Tibial artery (tissue), 4 donors: ENCODE measurements around the gene SLC2A14.
"Not testable (repeated sequence)": the region's sequence is repeated elsewhere in the genome, so short reads cannot be mapped to it uniquely, and the experiment has no call there.

ENCODE experiments used
- DNase-seq, 2 donors: peaks; one replicate each; pipeline ENCODE4 v3.0.0-alpha.2; 2019
- H3K27ac ChIP-seq, 2 donors: fragments of 200-600 bp; sonication (generic) in 1 of 2; 1 replicate in 1 of 2; 2 replicates in 1 of 2; pipeline ENCODE4 v1.5.1; 2018 to 2019; ENCODE audit warnings: mild to moderate bottlenecking in 1 of 2
- H3K27me3 ChIP-seq, 2 donors: fragments of 200-600 bp; sonication (generic) in 1 of 2; one replicate each; pipeline versions ENCODE4 v1.5.1 to v1.6.0; 2016 to 2019
- H3K36me3 ChIP-seq, 3 donors: fragments of 200-600 bp; sonication (generic) in 2 of 3; one replicate each; pipeline ENCODE4 v1.5.1; 2016 to 2019; ENCODE audit warnings: mild to moderate bottlenecking in 2 of 3
- H3K4me1 ChIP-seq, 4 donors: fragments of 200-600 bp; sonication (generic) in 2 of 4; 1 replicate in 3 of 4; 2 replicates in 1 of 4; pipeline ENCODE4 v1.5.1; 2016 to 2019
- H3K4me3 ChIP-seq, 2 donors: fragments of 200-600 bp; sonication (generic) in 1 of 2; 1 replicate in 1 of 2; 2 replicates in 1 of 2; pipeline ENCODE4 v1.5.1; 2018 to 2019; ENCODE audit warnings: mild to moderate bottlenecking in 2 of 2
- H3K9me3 ChIP-seq, 3 donors: fragments of 200-600 bp; sonication (generic) in 1 of 3; one replicate each; pipeline ENCODE4 v1.5.1; 2016 to 2019
- CTCF ChIP-seq, 2 experiments: fragments of 200-600 bp in 1 of 2; fragments of 450-650 bp in 1 of 2; IDR thresholded peaks; one replicate each; pipeline ENCODE4 v1.5.1; 2017 to 2019; ENCODE audit warnings: antibody characterized with exemption in 2 of 2, mild to moderate bottlenecking in 1 of 2, moderate library complexity in 1 of 2
- intact Hi-C: fragments of 100-400 bp; cut with DNase I; formaldehyde crosslinking; loops from one replicate; pipeline ENCODE4 v1.15.0; 2023; ENCODE audit warnings: low total_unique reads

Gene SLC2A14

GRCh38 chr12:7892186-7892980, 19.7 kb upstream of the SLC2A14 start:
- H3K27me3 ChIP-seq = peaks cover 0 to 2% of the 10 kb centered on the region in 2 donors
- no peaks in the 10 kb centered on the region for H3K36me3 ChIP-seq
- no peak for TF ChIP-seq CTCF (IDR thresholded peaks at IDR 0.05)
- intact Hi-C loops = no loop called here
- DNase-seq = no peak
- H3K4me3 ChIP-seq = no peak overlapping the region
- no peak overlapping the region for H3K27ac ChIP-seq
- H3K4me1 ChIP-seq = no peaks in the 10 kb centered on the region
- H3K9me3 ChIP-seq = no peaks in the 10 kb centered on the region

- intact Hi-C loops = no loop called here
- Histone ChIP-seq H3K27me3 (peaks cover 0 to 2% of the 10 kb centered on the region in 2 donors), H3K9me3 (no peaks in the 10 kb centered on the region), H3K4me1 (peaks cover 0 to 8% (median 2%) of the 10 kb centered on the region in 4 donors), H3K27ac (no peak overlapping the region), H3K36me3 (no peaks in the 10 kb centered on the region), H3K4me3 (no peak overlapping the region)
- DNase-seq = no peak
- no peak for TF ChIP-seq CTCF (IDR thresholded peaks at IDR 0.05)
These were observed 12.0 kb upstream of the SLC2A14 start for GRCh38 chr12:7884689-7885088.

- H3K27ac ChIP-seq, H3K36me3 ChIP-seq, H3K4me3 ChIP-seq, DNase-seq, H3K27me3 ChIP-seq, H3K9me3 ChIP-seq, H3K4me1 ChIP-seq, intact Hi-C loops: not testable (repeated sequence)
These were observed 9.0 kb upstream of the SLC2A14 start for GRCh38 chr12:7881736-7882120.

GRCh38 chr12:7880952-7881735, 8.4 kb upstream of the SLC2A14 start:
- H3K9me3 ChIP-seq, DNase-seq, H3K4me3 ChIP-seq, H3K27ac ChIP-seq, intact Hi-C loops, H3K27me3 ChIP-seq, H3K36me3 ChIP-seq, H3K4me1 ChIP-seq: not testable (repeated sequence)

GRCh38 chr12:7879246-7879645, 6.5 kb upstream of the SLC2A14 start:
- TF ChIP-seq CTCF (IDR thresholded peaks at IDR 0.05) = no peak
- intact Hi-C loops = no loop called here
- H3K27me3 ChIP-seq = no peaks in the 10 kb centered on the region

GRCh38 chr12:7877420-7877819, 4.7 kb upstream of the SLC2A14 start:
- Histone ChIP-seq H3K4me1 (peaks cover 0 to 4% (median 2%) of the 10 kb centered on the region in 4 donors), H3K4me3 (no peak overlapping the region), H3K27ac (no peak overlapping the region), H3K27me3 (peaks cover 0 to 16% of the 10 kb centered on the region in 2 donors), H3K9me3 (no peaks in the 10 kb centered on the region), H3K36me3 (no peaks in the 10 kb centered on the region)
- intact Hi-C loops = no loop called here
- no peak for TF ChIP-seq CTCF (IDR thresholded peaks at IDR 0.05)
- DNase-seq = no peak

More at GRCh38 chr12:7879246-7879645, 6.5 kb upstream of the SLC2A14 start:
- Histone ChIP-seq H3K27ac (no peak overlapping the region), H3K4me3 (no peak overlapping the region), H3K4me1 (no peaks in the 10 kb centered on the region), H3K36me3 (no peaks in the 10 kb centered on the region), H3K9me3 (no peaks in the 10 kb centered on the region)
- no peak for DNase-seq
